Renal cortex interstitium (tissue), 11 donors: ENCODE measurements around the gene CYBRD1. TPM values are rescaled to one million over a fixed set of nuclear protein-coding genes. Genes with fewer than 3 reads are reported as not detected.
"Not testable (repeated sequence)": the region's sequence is repeated elsewhere in the genome, so short reads cannot be mapped to it uniquely, and the experiment has no call there.

ENCODE experiments used
- DNase-seq, 11 donors: peaks; one replicate each; pipeline ENCODE4 v3.0.0-alpha.2; 2013; ENCODE audit warnings: low read depth in 9 of 11, low spot score in 4 of 11; ENCODE audit errors: extremely low read depth in 1 of 11
- polyA plus RNA-seq, 3 donors: library from polyadenylated mRNA; unstranded; fragments of 120-200 nt; gene quantifications; one replicate each; pipeline ENCODE4 v1.2.1, GENCODE V29; 2013; ENCODE audit not compliant: insufficient read length in 3 of 3

The CYBRD1 gene
- polyA plus RNA-seq, 3 donors = 37.4 to 42.4 (median 39.2) TPM

DNA sequence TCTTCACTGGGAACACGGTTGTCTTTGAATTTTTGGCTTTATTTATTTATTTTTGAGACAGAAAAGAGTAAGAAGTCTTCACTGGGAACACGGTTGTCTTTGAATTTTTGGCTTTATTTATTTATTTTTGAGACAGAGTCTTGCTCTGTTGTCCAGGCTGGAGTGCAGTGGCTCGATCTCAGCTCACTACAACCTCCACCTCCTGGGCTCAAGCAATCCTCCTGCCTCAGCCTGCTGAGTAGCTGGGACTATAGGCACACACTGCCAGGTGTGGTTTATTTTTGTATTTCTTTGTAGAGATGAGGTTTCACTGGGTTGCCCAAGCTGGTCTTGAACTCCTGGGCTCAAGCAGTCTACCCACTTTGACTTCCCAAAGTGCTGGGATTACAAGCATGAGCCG, 13.3 kb downstream of the CYBRD1 start:
- not testable (repeated sequence) for DNase-seq

DNA sequence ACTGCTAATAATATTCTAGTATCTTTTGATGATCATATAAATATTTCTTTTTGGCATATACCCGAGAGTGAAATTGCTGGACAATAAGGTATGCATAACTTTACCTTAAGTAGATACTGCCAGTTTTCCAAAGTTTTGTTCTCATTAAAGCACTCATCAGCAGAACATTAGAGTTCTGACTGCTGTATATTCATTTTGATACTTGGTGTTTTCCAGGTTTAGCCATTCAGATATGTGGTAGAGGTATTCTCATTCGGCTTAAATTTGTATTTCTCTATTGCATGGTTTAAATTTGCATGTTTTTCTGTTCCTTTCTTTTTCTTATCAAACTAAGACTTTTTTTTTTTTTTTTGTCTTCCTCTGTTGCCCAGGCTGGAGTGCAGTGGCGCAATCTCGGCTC, 18.2 kb downstream of the CYBRD1 start:
- no peak for DNase-seq

DNA sequence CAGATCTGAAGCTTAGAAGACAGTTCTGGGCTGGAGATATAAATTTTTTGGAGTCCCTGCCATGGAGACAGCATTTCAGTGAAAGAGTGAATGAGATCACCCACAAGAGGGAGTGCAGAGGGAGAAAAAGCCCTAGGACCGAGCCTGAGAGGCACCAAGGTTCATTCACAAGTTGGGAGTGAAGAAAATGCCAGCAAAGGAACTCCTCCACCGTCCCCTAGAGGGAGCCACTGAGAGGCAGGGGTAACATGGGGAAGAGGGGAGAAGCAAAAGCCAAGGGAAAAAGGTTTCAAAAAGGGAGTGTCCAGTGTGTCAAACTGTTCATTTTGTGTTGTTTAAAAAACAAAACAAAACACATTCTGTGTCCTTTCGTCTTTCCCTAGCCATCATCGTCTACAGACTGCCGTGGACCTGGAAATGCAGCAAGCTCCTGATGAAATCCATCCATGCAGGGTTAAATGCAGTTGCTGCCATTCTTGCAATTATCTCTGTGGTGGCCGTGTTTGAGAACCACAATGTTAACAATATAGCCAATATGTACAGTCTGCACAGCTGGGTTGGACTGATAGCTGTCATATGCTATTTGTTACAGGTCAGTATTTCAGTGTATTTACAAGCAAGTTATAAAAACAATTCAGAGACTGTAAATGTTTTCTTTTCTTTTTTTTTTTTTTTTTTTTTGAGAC, 19.1 kb downstream of the CYBRD1 start:
- no peak for DNase-seq

DNA sequence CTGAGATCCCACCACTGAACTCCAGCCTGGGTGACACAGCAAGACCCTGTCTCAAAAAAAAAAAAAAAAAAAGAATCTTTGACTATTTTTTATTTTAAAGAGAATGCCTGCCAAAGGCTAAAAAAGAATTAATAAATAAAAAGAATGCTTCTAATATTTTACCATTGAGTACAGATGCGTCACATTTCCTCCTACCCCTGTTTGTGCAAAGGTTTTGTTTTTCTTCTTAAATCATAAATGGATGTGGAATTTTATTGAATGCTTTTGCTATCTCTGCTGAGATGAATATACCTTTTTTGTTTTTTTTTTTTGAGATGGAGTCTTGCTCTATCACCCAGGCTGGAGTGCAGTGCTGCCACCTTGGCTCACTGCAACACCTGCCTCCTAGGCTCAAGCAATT, 22.8 kb downstream of the CYBRD1 start:
- no peak for DNase-seq

DNA sequence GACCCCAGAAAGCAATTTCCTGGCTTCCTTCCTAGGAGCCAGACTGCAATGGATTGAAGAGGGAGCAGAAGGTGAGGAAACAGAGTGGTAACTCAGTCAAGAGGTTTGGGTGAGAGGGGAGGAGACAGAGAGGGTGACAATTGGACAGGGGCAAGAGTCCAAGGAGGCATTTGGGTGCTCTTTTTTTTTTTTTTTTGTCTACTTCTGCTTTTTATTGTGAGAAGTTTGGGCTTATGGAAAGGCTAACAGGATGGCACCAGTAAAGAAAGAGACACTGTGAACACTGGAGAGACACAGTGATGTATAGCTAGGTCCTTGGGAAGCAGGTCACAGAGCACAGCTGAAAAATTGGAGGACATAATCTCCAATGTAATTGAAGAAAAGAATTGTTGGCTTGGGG, 25.0 kb downstream of the CYBRD1 start:
- no peak for DNase-seq

DNA sequence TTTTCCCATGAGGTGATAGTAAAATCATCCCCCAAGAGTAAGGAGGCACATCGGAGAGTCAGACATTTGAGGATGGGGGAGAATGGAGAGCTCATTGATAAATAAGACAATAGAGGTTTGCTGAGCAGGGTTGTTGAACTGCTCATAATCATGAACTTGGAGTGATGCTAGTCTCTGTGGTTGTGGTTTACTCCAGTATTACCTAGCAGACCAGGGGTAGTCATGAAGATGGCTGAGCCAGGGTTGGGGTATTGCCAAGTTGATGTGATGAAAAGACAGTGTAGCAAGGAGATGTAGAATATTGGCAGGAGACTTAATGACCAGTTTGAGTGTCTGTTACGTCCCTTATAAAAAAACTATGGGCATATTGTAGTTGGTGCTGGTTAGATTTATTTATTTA, 25.4 kb downstream of the CYBRD1 start:
- DNase-seq = no peak

DNA sequence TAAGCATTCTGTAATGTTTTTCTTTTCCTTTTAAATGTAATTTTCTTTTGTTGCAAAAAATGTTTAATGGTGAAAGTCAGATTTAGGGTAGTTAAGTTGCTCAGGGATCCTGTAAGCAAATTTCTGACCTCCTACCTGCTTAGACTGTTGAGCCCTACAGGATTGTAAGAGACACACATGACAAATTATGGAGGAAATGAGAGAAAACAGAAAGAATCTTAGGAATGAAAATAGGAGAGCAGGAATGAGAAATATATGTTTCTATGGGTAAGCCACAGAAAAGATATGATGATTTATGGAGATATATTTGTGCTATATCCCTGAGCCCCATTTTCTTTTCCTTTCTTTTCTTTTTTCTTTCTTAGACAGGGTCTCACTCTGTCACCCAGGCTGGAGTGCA, 28.3 kb downstream of the CYBRD1 start:
- DNase-seq = no peak

DNA sequence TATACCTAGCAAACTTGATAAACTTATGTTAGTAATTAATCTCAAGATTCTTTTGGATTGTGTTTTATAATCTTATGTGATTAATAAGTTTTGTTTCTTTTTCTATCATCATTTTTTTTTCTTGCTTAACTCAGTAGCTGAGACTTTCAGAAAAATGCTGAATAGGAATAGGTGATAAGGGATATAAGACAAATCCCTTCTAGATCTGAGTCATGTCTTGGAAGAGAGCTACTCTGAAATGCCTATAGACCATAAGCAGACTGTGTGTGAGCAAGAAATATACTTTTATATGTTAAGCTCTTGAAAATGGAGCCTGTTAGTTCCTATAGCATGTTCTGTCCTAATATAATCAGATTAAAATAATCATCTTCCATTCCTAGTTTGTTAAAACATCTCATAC, 29.6 kb downstream of the CYBRD1 start:
- no peak for DNase-seq

DNA sequence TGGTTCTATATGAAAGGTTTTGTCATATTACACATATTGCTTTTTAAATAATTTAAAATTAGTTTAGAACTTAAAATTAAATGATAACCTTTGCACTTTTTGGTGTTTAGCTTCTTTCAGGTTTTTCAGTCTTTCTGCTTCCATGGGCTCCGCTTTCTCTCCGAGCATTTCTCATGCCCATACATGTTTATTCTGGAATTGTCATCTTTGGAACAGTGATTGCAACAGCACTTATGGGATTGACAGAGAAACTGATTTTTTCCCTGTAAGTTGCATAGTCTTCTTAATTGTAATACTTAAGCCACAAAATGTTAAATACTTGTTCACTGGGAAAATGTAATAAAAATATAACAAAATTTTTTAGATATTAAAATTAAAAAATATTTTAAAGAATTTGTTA, 31.0 kb downstream of the CYBRD1 start:
- no peak for DNase-seq

DNA sequence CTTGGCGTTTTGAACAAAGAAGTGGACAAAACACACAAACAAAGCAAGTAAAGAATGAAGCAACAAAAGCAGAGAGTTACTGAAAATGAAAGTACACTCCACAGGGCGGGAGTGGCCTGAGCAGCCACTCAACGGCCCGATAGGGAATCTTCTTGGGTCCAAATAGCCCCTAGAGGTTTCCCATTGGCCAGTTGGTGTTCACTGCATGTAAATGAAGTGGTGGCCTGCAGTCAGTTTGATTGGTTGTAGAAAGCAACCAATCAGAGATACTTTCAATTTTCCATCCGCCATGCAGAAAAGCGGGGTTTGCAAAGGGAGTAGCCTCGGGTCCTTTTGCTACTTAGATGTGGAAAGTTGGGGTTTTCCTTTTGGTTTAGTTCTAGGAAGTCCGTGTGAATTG, 31.6 kb downstream of the CYBRD1 start:
- no peak for DNase-seq

DNA sequence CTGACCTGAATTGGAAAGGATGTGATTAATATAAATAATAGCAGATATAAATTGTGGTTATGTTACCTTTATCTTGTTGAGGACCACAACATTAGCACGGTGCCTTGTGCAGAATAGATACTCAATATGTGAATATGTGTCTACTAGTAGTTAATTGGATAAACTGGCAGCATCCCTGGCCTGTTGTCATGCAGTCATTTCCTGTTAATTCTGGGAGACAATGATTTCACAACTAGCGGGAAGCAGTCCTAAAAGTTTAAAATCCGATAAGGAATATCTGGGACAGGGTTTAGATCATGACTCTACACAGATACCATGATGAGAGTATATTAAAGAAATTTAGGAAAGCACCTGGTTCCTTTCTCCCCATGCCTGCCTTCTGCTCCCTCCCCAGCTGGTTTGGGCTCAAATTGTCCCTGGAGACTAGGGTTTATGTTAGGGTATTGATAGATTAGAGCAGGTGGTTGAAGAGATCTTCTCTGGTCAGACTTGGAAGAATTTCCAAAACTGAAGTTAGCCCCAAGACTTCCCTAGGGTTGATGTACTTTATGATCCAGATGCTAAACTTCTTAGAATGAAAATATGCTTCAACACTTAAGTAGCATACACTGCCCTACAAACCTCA, 32.8 kb downstream of the CYBRD1 start:
- DNase-seq = no peak

DNA sequence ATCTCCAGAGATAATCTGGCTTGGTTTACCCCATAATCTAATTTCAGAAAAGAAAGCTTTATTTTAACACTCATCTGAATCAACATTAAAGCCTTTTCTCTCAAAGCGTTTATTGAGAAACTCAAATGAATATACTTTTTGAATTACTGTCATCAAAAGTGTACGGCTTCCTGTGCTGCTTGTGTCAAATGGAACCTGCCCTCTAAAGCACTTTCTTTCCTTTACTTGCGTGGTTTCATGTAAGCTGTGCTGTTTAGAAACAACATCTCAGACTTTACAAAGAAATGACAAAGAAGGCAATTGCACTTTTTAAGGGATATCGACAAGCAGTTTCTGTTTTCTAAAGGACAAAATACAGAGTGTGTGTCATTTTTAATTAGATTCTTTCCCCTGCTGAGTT, 35.1 kb downstream of the CYBRD1 start:
- DNase-seq = no peak

DNA sequence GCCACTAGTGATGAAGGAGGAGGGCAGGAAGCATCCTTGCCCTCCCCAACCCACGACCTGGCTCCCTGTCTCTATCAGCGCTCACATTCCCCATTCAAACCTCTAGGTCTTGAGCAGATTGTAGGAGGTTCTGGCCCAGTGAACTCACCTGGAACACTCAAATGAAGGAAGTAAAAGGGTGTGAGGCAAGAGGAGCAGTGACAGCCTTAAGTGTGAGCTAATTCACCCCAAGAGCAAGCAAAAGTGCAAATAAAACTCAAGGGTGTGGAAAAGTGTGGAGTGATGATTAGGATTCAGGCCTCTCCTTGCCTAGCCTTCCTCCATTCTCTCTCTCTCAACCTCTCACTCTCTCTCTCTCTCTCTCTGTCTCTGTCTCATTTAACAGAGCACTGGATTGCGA, 41.0 kb downstream of the CYBRD1 start:
- DNase-seq = no peak

DNA sequence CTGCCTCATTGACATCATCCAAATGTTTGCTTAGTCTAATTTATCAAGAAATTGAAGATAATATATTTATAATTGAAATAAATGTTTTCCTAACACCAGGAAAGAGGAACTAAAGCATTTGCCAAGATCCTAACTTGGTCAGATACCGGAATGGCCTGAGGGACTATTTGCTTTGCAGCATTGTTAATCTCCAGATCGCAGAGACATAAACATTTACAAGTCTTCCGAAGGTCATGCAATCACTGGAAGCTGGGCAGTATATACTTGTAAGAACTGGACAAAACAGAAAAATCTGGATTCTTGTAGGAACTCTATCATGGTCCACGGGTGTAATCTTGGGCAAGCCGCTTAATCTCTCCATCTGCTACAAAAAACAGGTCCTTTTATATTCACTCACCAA, 42.2 kb downstream of the CYBRD1 start:
- no peak for DNase-seq

DNA sequence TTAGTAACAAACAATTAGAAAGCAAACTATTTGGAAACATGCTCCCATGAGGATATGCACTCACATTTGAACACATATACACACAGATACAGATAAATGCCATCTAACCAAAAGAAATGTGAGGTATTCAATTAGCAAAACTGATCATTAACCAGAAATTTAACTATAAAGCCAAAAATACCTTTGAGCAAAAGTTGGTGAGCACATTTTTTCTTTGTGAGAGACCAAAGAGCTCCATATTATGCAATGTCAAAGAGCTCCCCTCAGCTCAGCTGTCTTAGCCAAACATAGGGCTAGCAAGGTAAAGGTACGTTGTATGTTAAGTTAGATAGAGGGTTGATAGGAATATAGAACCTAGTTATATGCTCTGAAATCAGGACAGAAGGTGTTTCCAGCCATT, 43.8 kb downstream of the CYBRD1 start:
- DNase-seq = no peak

DNA sequence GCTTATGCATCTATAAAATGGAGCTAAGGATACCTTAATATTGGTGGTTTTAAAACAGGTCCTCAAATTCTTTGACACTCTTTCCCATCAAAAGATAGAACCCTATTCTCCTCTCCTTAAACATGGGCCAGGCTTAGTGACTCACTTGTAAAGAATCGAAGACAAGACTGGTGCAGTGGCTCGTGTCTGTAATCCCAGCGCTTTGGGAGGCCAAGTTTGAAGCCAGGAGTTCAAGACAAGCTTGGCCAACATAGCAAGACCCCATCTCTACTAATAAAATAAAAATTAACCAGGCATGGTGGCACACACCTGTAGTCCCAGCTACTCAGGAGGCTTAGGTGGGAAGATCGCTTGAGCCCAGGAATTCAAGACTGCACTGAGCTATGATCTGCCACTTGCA, 44.5 kb downstream of the CYBRD1 start:
- DNase-seq = no peak

DNA sequence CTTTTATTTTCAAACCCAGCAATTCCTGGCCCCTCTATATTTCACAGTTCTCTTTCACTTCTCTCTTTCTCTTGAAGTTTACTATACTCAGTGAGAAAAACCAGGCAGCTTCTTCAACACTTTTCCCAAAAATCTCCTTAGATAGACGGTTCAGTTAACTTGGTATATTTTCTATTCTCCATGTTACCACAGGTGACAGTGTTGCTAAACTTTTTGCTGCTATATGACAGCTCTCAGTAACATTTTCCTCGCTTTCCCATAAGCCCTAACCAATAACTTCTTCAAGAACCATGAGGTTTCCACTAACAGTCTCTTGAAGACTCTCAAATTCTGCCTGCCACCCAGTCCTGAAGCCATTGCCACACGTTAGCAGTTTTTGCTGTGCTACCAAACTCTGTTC, 45.8 kb downstream of the CYBRD1 start:
- DNase-seq = no peak

DNA sequence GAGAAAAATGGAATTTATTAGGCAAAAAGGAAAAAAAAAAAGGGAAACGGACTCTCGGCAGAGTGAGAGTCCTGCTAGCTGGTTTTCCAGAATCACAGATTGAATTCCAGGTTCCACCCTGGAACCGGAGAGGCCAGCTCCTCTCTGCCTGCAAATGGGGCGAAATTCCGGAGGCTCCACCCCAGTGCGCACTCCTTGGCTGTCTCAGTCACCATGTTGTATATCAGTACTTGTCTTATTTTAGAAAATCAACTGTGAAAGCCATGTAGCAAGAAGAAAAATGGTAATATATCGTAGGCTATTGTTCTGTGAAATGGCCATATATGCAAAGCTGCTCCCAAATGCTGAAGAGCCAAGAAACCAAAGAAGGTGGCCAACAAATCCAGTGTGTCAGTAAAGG, 49.4 kb downstream of the CYBRD1 start:
- DNase-seq = no peak

DNA sequence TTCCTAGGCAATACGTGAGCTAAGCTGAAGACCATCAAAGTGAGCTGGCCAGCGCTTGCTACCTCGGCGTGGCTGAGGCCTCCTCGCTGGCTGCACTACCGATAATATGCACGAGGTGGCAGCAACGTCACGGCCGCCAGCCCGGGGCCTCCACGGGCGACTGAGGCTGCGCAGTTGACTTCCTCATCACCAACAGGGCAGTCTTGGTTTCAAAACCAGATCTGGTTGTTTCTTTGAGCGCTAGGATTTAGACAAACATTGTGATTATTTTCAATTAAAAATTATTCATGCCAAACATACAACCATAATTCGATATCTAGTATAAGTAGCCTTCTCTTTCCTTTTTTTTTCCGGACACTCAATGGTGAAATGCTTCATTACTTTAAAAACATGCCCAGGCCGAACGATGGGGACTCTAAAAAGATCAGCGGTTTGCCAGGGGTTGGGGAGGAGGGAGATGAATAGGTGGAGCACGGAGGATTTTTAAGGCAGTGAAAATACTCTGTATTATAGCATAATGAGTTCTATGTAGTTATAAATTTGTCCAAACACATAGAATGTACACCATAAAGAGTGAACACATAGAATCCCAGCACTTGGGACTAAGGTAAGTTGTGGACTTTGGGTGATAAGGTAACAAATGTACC, 52.0 kb downstream of the CYBRD1 start:
- DNase-seq = peak in 10 of 11 donors; percentile 22 to 70 (median 52)

DNA sequence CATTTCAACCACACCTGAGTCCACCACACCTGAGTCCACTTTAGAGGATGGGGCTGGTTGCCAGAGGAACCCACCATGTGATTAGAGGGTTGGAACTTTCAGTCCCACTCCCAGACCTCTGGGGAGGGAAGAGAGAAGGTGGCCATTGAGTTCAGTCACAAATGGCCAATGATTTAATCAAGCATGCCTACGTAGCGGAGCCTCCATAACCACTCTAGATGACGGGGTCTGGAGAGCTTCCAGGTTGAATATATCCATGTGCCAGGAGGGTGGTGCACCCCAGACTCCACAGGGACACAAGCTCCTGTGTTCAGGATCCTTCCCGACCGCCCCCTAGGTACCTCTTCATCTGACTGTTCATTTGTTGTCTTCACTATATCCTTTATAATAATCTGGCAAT, 53.3 kb downstream of the CYBRD1 start:
- DNase-seq = no peak
